ENCODE data around the gene MRM2.

The MRM2 gene

GRCh38 chr7:2208712-2209111 is 33.3 kb downstream of the MRM2 start:
- TF ChIP-seq, protein P1, sequence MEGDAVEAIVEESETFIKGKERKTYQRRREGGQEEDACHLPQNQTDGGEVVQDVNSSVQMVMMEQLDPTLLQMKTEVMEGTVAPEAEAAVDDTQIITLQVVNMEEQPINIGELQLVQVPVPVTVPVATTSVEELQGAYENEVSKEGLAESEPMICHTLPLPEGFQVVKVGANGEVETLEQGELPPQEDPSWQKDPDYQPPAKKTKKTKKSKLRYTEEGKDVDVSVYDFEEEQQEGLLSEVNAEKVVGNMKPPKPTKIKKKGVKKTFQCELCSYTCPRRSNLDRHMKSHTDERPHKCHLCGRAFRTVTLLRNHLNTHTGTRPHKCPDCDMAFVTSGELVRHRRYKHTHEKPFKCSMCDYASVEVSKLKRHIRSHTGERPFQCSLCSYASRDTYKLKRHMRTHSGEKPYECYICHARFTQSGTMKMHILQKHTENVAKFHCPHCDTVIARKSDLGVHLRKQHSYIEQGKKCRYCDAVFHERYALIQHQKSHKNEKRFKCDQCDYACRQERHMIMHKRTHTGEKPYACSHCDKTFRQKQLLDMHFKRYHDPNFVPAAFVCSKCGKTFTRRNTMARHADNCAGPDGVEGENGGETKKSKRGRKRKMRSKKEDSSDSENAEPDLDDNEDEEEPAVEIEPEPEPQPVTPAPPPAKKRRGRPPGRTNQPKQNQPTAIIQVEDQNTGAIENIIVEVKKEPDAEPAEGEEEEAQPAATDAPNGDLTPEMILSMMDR (conservative IDR thresholded peaks at IDR 0.05), result no peak
- TF ChIP-seq ZFX (IDR thresholded peaks at IDR 0.05), result no peak
- H3K27ac ChIP-seq, result no peak overlapping the region

- TF ChIP-seq, protein P1 (conservative IDR thresholded peaks at IDR 0.05), result no peak
- TF ChIP-seq ZFX (IDR thresholded peaks at IDR 0.05), result no peak
- H3K27ac ChIP-seq, result no peak overlapping the region
These were observed 36.8 kb downstream of the MRM2 start for GRCh38 chr7:2205036-2205780.

DNA sequence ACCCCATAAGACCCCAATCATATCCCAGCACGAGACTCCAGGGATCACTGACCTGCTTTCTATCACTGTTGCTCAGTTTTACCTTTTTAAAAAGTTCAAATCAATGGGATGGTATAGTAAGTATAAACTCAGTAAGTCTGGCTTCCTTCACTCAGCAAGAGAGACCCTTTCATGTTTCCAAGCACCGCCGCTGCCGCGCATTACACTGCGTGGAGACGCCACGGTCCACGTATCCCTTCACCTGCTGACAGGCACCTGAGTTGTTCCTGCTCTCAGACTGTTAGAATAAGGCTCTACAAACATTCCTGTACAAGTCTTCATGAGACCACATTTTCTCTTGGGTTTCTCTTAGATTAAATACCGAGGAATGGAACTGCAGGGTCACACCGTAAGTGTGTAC is 37.6 kb downstream of the MRM2 start:
- H3K27ac ChIP-seq, result no peak overlapping the region
- TF ChIP-seq, protein P1 (conservative IDR thresholded peaks at IDR 0.05), result no peak
- no peak for TF ChIP-seq ZFX (IDR thresholded peaks at IDR 0.05)

GRCh38 chr7:2203766-2204300 is 38.2 kb downstream of the MRM2 start:
- TF ChIP-seq, protein P1 (conservative IDR thresholded peaks at IDR 0.05), result no peak
- no peak for TF ChIP-seq ZFX (IDR thresholded peaks at IDR 0.05)
- no peak overlapping the region for H3K27ac ChIP-seq

DNA sequence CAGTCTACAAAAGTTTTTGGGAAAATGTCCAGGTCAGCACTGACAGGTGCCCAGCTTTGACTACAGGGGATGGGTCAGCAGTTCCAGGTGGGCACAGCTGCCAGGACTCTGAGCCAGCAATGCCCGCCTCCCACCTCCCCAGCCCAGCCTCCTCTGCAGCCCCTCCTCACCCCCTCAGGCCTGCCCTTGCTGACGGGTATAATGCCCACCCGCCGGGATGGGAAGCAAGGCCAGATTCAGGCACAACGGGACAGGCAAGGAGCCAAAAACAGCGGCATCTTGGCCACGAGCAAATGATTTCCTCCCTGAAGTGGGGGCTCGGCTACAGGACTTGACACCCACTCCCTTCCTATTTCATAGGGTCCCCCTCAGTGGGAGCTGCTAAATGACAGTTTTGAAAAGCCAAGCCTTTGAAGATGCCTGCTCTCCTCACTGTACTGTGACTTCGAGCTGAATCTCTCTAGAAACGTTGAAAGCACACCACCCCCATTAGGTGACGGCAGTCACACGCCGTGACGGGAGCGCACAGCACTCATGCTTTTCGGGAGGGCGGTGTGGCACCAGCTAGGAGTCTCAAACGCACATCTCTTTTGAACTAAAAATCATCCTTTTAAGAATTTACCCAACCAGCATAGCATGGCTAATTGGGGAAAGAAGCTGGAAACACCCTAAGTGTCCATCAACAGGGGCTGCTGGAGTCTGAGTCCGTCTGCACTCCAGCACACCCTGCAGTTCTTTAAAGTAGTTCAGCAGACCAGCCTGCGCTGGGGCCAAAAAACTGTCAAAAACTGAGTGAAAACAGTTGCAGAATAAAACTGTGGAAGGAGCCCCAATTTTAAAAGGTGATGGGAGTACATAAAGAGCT is 38.9 kb downstream of the MRM2 start:
- no peak for TF ChIP-seq ZFX (IDR thresholded peaks at IDR 0.05)
- TF ChIP-seq, protein P1 (conservative IDR thresholded peaks at IDR 0.05), result no peak
- H3K27ac ChIP-seq, result no peak overlapping the region

DNA sequence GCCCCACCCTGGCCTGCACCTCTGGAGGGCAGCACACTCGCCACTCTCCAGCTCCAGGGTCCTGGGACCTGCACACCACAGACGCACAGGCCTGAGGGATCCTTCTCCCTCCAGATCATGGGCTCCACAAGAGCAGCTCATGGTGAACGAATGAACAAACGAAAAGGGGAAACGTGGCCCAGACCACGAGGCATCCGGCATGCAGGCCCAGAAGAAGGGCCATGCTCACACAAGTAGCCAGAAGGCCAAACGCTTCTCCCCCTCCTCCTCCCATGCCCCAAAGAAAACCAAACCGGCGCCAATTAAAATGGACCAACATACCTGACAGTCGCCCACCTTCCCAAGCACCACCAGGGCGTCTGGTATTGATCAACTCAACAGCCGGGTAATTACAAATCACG is 39.6 kb downstream of the MRM2 start:
- no peak overlapping the region for H3K27ac ChIP-seq

More for the DNA sequence above, 39.6 kb downstream of the MRM2 start:
- no peak for TF ChIP-seq ZFX (IDR thresholded peaks at IDR 0.05)
- TF ChIP-seq, protein P1 (conservative IDR thresholded peaks at IDR 0.05), result no peak

Measured in C4-2B (cell line).